ENCODE measurements around the gene FBLIM1.
"Not testable (repeated sequence)": the region's sequence is repeated elsewhere in the genome, so short reads cannot be mapped to it uniquely, and the experiment has no call there.

Gene FBLIM1

DNA sequence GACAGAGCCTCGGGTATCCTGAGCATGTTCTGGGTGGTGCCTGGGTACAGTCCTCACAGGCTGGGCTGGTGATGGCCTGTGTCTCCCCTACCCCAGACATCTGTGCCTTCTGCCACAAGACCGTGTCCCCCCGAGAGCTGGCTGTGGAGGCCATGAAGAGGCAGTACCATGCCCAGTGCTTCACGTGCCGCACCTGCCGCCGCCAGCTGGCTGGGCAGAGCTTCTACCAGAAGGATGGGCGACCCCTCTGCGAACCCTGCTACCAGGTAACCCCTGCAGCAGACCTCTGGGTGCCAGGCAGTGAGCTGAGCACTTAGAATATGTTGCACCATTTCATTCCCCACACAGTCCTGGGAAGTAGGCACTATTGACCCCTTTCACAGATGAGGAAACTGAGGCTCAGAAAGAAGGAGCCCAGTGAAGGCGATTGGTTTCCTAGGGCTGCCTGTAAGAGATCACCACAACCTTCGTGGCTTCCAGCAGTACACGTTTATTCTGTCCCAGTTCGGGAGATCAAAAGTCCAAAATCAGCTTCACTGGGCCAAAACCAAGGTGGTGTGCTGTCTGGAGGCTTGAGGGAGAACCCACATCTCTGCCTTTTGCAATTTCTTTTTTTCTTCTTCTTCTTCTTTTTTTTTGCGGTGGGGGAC is 11.8 kb downstream of the FBLIM1 start:
- no peak for FAIRE-seq

DNA sequence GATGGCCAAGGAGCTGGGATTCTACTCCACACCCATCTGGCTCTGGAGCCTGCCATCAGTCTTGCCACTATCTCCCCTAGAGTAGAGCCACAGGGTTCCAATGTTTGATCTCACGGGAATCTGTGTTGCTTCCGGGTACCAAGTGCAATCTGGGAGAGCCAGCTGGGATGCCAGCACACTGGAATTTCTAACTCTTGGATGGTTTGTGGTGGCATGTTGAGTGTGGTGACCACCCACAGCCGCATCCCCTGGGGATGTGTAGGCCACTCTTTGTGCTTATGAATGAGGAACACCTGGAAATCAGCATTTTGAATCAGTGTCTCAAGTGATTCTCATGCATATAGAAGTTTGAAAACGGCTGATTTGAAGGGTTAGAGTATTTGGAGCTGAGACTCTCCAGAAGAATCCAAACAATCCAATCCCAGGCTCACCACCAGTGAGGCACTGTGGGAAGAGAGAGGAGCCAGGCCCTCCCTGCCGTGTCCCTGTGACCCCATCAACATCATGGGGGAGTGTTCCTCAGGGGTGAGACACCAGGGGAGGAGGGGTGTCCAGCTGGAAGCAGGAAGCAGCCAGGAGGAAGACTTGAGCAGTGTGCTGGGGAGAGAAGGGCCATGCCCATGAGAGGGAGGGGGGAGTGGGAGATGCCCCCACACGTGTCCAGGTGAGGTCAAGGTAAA is 13.4 kb downstream of the FBLIM1 start:
- FAIRE-seq = no peak

DNA sequence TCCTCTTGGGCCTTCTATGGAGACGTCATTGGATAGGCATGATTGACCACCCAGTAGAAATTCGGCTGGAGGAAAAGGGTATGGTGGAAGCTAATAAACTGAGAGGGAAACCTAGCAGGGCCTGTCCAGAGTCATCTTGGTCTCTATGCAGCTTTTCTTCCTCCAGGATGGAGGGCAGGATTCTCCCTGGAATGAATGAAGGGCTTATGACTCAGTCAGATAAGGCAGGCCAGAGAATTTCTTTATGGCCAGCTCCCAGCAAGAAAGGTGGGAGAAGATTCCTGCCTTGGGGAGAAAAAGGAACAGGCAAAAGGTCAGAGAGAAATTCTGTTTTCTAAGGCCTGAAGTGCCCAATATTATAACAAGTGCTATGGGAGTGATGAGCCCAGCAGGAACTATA is 17.1 kb downstream of the FBLIM1 start:
- FAIRE-seq = no peak

DNA sequence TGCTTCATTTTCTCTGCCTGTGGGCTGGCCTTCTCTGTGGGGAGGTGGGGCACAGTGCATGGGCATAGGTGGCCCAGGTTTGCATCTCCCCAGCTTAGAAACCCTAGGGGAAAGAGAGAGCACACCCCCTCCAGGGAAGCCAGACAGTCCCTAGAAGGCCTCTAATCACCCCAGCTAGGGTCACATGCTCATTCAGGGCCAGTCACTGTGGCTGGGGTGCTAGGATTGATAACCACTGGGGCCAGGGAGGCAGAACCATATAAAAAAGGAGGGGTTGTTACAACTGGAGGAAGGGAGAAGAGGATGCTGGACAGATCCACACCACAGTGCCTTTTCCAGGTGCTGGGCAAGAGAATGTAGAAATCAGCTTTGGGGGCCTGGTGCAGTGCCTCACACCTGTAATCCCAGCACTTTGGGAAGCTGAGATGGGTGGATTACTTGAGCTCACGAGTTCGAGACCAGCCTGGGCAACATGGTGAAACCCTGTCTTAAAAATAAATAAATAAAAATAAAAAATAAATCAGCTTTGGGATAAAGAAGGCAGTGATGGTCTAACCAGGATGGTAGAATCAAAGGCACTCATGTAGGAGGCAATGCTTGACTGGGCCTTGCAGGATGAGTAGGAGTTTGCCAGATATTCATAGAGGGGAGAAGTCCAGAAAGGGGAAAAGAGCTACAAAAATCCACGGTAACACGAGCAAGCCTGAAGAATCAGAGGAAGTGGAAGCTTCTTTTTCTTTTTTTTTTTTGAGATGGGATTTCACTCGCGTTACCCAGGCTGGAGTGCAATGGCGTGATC is 19.5 kb downstream of the FBLIM1 start:
- FAIRE-seq = no peak

DNA sequence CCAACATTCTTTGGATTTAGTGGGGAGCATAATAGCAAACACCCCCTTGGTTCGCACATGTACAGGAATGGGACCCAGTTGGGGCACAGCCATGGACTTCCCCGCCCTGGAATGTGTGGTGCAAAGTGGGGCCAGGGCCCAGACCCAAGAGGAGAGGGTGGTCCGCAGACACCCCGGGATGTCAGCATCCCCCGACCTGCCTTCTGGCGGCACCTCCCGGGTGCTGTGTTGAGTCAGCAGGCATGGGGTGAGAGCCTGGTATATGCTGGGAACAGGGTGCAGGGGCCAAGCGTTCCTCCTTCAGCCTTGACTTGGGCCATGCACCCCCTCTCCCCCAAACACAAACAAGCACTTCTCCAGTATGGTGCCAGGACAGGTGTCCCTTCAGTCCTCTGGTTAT is 27.1 kb downstream of the FBLIM1 start:
- no peak for FAIRE-seq

DNA sequence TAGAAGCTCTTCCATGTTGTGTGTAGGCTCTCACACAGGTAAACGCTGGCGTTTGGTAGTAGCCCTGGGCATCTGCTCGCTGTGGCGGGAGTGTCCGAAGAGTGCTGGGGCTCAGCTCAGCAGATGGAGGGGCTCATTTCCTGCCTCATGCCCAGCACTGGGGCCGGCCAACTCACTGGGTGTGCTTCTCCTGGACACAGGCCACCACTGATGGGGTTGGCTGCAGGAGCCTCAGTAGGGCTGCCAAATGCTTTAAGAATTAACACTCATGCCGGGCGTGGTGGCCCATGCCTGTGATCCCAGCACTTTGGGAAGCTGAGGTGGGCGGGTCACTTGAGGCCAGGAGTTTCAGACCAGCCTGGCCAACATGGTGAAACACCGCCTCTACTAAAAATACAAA is 28.0 kb downstream of the FBLIM1 start:
- no peak for FAIRE-seq

DNA sequence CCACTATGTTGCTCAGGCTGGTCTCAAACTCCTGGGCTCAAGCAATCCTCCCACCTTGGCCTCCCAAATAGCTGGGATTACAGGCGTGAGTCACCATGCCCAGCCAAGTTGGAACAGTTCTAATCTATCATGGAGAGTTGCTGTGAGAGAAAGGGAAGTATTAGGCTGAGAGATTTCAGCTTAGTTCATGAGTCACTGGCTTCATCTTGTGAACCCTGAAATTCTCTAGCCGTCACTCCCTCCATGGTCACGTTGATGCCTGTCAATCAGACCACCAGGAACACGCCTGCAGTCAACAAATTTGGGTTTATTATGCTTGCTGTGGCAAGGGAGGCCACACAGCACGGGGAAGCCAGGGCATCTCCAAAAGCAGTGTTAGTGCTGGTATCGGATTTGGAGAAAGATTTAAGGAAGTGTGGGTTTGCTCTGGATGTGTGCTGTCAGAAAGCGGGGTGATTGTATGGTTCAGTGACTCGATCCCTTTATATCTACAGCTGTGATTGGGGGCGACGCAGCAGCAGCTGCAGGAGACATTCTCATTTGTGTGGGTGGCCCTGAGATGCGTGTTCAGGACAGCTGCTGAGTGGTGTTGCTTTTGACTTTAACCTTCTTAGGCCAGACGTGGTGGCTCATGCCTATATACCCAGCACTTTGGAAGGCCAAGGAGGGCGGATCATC is 30.2 kb downstream of the FBLIM1 start:
- no peak for FAIRE-seq

DNA sequence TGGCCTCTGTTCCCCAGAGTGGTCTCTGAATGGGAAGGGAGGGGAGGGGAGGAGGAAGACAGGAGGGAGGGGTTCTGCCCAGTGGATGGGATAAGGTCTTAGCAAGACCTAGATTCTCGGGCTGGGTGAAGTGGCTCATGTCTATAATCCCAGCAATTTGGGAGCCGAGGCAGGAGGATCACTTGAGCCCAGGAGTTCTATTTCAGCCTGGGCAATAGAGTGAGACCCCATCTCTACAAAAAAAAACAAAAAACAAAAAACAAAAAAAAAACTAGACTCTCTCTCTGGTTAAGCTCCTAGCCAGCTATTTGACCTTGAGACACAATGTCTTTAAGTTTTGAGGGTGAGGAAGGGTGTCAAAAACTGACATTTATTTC is 37.5 kb downstream of the FBLIM1 start:
- no peak for FAIRE-seq

- no peak for FAIRE-seq
Measured at GRCh38 chr1:15797614-15798390, 39.2 kb downstream of the FBLIM1 start.

GRCh38 chr1:15799004-15799867 is 40.6 kb downstream of the FBLIM1 start:
- FAIRE-seq = peak; percentile 93

DNA sequence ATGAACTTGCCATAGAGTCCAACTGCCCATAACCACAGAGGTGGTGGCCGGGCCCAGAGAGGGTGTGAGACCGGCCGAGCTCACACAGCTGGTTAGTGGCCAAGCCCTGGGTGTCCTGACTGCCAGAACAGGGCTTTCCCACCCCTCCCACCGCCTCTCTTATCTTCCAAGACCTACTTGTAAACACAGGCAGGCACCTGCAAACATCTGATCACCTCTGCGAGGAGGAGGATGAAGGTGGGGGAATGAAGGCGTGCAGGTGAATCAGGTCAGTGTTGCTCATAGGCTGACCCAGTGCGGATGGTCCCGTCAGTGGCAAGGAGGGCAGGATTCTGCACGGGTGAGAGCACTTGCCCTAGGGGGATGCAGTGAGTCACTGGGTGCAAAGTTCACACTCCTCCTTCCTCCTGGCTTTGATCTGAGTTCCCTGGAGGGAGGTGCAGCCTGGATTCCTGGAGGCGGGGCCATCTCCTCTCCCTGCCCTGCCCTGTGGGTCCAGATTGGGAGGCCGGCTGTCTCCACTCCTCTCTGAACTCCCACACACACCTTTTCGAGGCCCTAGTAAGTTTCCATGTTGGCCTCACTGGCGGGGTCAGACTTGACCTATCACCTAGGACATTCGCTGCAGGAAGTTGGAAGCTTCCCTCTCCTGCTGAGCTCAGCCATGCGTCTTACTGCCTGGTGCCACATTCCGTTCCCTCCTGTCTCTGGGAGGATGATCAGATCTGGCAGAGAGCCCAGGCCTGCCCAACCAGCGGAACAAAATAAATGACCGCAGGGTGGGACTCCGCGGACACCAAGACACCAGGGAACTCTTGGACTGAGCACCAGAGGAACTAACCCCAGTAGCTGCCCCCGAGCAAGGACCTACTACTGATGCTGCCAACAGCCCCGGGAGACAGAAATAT is 41.6 kb downstream of the FBLIM1 start:
- FAIRE-seq = peak; percentile 73

GRCh38 chr1:15802234-15802965 is 43.8 kb downstream of the FBLIM1 start:
- FAIRE-seq = no peak

DNA sequence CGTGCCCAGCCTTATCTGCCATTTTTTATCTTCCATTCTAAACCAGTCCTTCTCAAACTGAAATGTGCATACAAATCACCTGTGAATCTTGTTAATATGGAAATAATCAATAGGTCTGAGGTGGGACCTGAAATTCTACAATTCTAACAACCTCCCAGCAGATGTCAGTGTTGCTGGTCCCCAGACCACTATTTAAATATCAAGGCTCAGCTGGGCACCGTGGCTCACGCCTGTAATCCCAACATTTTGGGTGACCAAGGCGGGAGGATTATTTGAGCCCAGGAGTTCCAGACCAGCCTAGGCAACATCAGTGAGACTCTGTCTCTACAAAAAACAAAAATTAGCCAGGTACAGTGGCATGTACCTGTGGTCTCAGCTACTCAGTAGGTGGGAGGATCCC is 44.8 kb downstream of the FBLIM1 start:
- FAIRE-seq = peak; percentile 47

DNA sequence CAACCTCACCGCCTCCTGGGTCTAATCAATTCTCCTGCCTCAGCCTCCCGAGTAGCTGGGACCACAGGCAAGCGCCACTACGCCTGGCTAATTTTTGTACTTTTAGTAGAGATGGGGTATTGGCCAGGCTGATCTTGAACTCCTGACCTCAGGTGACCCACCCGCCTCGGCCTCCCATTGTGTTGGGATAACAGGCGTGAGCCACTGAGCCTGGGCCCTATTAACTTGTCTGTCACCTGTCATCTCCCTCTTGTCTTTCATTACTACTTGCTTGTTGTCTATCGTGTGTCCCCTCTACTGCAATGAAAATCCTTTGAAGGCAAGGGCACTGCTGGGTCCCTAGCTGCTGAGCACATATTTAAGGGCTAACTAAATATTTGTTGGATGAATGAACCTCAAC is 45.5 kb downstream of the FBLIM1 start:
- FAIRE-seq = no peak

- no peak for FAIRE-seq
Measured at GRCh38 chr1:15807121-15807520, 48.5 kb downstream of the FBLIM1 start.

DNA sequence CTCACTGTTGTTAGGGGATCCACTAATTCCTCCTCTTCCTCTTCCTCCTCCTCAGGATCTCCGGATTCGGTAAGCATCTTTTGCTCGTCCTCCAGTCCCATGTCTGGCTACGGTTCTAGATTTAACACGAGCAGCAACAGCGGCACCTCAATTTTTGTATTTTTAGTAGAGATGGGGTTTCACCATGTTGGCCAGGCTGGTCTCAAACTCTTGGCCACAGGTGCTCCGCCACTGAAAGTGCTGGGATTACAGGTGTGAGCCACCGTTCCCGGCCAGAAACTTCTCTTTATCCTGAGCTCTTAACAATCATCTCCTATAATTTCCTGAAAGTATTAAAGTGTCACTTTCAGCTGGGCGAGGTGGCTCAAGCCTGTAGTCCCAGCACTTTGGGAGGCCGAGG is 49.0 kb downstream of the FBLIM1 start, which contains the start of gene UQCRHL:
Gene UQCRHL, minus strand, starts transcription at position 101 of the 400 bp plus-strand sequence. Its CDS starts 0 bp downstream, at position 101.
- FAIRE-seq = not testable (repeated sequence)

DNA sequence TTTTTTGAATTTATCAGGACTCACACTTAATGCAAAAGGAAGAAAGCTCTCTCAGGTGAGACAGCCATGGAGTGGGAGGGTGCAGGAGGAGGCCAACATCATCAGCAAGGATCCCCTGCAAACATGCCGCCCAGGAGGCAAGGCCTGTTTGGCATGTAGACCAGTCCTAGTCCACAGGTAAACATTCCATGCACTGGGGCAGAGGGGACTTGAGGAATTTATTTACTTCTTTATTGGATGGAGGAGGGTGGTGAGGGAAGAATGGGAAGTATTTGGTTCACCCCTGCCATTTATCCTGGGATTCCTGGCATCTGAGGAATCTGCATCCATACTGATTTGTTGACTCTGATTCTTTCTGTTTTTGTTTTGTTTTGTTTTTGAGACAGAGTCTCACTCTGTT is 50.4 kb downstream of the FBLIM1 start:
- FAIRE-seq = no peak

DNA sequence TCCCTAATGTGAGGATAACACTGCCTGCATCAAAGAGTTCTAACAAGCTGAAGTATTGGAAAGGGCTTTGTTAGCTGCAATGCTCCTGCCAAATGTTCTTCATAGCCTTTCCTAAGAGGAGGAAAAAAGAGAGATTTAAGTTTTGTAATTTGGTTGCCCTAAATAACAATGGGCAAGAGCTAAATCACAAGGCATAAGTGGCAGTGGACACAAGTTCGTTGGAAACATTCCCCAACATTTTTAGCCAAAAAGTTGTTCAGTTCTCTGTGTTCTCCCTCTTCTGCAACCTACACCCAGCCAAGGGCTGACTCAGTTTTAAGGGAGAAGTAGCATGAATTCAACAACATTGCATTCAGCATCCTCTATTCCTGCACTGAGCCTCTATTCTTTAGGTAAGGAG is 51.5 kb downstream of the FBLIM1 start:
- no peak for FAIRE-seq

GRCh38 chr1:15816674-15817073 is 58.1 kb downstream of the FBLIM1 start:
- FAIRE-seq = no peak

DNA sequence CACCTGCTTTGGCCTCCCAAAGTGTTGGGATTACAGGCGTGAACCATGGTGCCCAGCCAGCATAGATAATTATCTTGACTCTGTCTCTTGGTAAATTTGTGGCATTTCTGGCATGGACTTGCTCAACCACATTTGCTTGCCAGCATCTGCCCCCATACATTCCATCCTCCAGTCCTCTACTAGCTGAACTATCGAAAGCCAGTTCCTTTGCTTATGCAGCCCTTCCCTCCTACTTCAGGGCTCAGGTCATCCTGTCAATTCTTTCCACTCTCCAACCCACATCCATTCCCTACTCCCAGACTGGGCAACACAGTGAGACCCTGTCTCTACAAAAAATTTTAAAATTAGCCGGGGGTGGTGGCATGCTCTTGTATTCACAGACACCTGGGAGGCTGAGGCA is 61.9 kb downstream of the FBLIM1 start:
- no peak for FAIRE-seq

Data from G401.6 (cell line).